Activated naive CD8-positive, alpha-beta T cell (primary cell): ENCODE results near the gene MAP2K5.

ENCODE experiments used
- H3K27ac Mint-ChIP-seq: one replicate; pipeline ENCODE4 v1.8.0; 2021; ENCODE audit warnings: mixed read lengths
- H3K27me3 Mint-ChIP-seq: one replicate; pipeline ENCODE4 v1.8.0; 2021; ENCODE audit warnings: mixed read lengths
- H3K36me3 Mint-ChIP-seq: one replicate; pipeline ENCODE4 v1.8.0; 2021; ENCODE audit warnings: mixed read lengths
- H3K4me1 Mint-ChIP-seq: one replicate; pipeline ENCODE4 v1.8.0; 2021; ENCODE audit warnings: low read depth, mixed read lengths
- H3K4me3 Mint-ChIP-seq: one replicate; pipeline ENCODE4 v1.8.0; 2021; ENCODE audit warnings: mild to moderate bottlenecking, mixed read lengths
- H3K9me3 Mint-ChIP-seq: one replicate; pipeline ENCODE4 v1.8.0; 2021; ENCODE audit warnings: low read depth, mixed read lengths

MAP2K5 gene

GRCh38 chr15:67719330-67719959, 176.9 kb downstream of the MAP2K5 start:
- Mint-ChIP-seq H3K4me1 (peaks cover 8% of the 10 kb centered on the region), H3K9me3 (no peaks in the 10 kb centered on the region), H3K27me3 (no peaks in the 10 kb centered on the region), H3K36me3 (peaks cover 6% of the 10 kb centered on the region), H3K4me3 (no peak overlapping the region), H3K27ac (no peak overlapping the region)

GRCh38 chr15:67720556-67721175, 178.2 kb downstream of the MAP2K5 start:
- Mint-ChIP-seq H3K27me3 (no peaks in the 10 kb centered on the region), H3K9me3 (no peaks in the 10 kb centered on the region), H3K4me3 (no peak overlapping the region), H3K36me3 (peaks cover 3% of the 10 kb centered on the region), H3K4me1 (peaks cover 18% of the 10 kb centered on the region), H3K27ac (no peak overlapping the region)

- H3K4me1 Mint-ChIP-seq = peaks cover 16% of the 10 kb centered on the region
Measured at GRCh38 chr15:67722030-67722817, 179.7 kb downstream of the MAP2K5 start.

GRCh38 chr15:67723294-67724024, 181.0 kb downstream of the MAP2K5 start:
- no peaks in the 10 kb centered on the region for H3K27me3 Mint-ChIP-seq
- no peaks in the 10 kb centered on the region for H3K9me3 Mint-ChIP-seq
- H3K36me3 Mint-ChIP-seq = peaks cover 6% of the 10 kb centered on the region
- no peak overlapping the region for H3K27ac Mint-ChIP-seq
- no peak overlapping the region for H3K4me3 Mint-ChIP-seq
- peaks cover 16% of the 10 kb centered on the region for H3K4me1 Mint-ChIP-seq

More at GRCh38 chr15:67722030-67722817, 179.7 kb downstream of the MAP2K5 start:
- Mint-ChIP-seq H3K9me3 (no peaks in the 10 kb centered on the region), H3K27ac (no peak overlapping the region), H3K4me3 (no peak overlapping the region), H3K36me3 (peaks cover 4% of the 10 kb centered on the region), H3K27me3 (no peaks in the 10 kb centered on the region)

- Mint-ChIP-seq H3K27ac (no peak overlapping the region), H3K4me3 (no peak overlapping the region), H3K36me3 (peaks cover 5% of the 10 kb centered on the region), H3K27me3 (no peaks in the 10 kb centered on the region), H3K4me1 (peaks cover 16% of the 10 kb centered on the region), H3K9me3 (no peaks in the 10 kb centered on the region)
Measured at GRCh38 chr15:67724691-67725375, 182.3 kb downstream of the MAP2K5 start.

- H3K4me1 Mint-ChIP-seq = peaks cover 12% of the 10 kb centered on the region
Measured at GRCh38 chr15:67730135-67730534, 187.6 kb downstream of the MAP2K5 start.

GRCh38 chr15:67731112-67731721, 188.7 kb downstream of the MAP2K5 start:
- Mint-ChIP-seq H3K4me3 (no peak overlapping the region), H3K36me3 (peaks cover 5% of the 10 kb centered on the region), H3K27me3 (no peaks in the 10 kb centered on the region), H3K27ac (no peak overlapping the region), H3K9me3 (no peaks in the 10 kb centered on the region), H3K4me1 (peaks cover 20% of the 10 kb centered on the region)

More at GRCh38 chr15:67730135-67730534, 187.6 kb downstream of the MAP2K5 start:
- no peaks in the 10 kb centered on the region for H3K27me3 Mint-ChIP-seq
- peaks cover 5% of the 10 kb centered on the region for H3K36me3 Mint-ChIP-seq
- H3K27ac Mint-ChIP-seq = no peak overlapping the region
- H3K9me3 Mint-ChIP-seq = no peaks in the 10 kb centered on the region
- no peak overlapping the region for H3K4me3 Mint-ChIP-seq

- no peaks in the 10 kb centered on the region for H3K9me3 Mint-ChIP-seq
- H3K36me3 Mint-ChIP-seq = peaks cover 5% of the 10 kb centered on the region
- no peak overlapping the region for H3K27ac Mint-ChIP-seq
- H3K27me3 Mint-ChIP-seq = no peaks in the 10 kb centered on the region
- no peak overlapping the region for H3K4me3 Mint-ChIP-seq
- H3K4me1 Mint-ChIP-seq = peaks cover 20% of the 10 kb centered on the region
Measured at GRCh38 chr15:67732164-67732563, 189.7 kb downstream of the MAP2K5 start.

GRCh38 chr15:67732671-67733374, 190.3 kb downstream of the MAP2K5 start:
- Mint-ChIP-seq H3K4me1 (peaks cover 20% of the 10 kb centered on the region), H3K36me3 (peaks cover 9% of the 10 kb centered on the region), H3K9me3 (no peaks in the 10 kb centered on the region), H3K4me3 (no peak overlapping the region), H3K27me3 (no peaks in the 10 kb centered on the region), H3K27ac (no peak overlapping the region)

GRCh38 chr15:67735896-67736295, 193.4 kb downstream of the MAP2K5 start:
- no peak overlapping the region for H3K27ac Mint-ChIP-seq
- H3K9me3 Mint-ChIP-seq = no peaks in the 10 kb centered on the region
- H3K4me3 Mint-ChIP-seq = no peak overlapping the region
- peaks cover 25% of the 10 kb centered on the region for H3K4me1 Mint-ChIP-seq
- H3K27me3 Mint-ChIP-seq = no peaks in the 10 kb centered on the region
- peaks cover 8% of the 10 kb centered on the region for H3K36me3 Mint-ChIP-seq

GRCh38 chr15:67736810-67737209, 194.3 kb downstream of the MAP2K5 start:
- H3K4me3 Mint-ChIP-seq = no peak overlapping the region
- no peaks in the 10 kb centered on the region for H3K27me3 Mint-ChIP-seq
- peaks cover 11% of the 10 kb centered on the region for H3K36me3 Mint-ChIP-seq
- no peak overlapping the region for H3K27ac Mint-ChIP-seq
- no peaks in the 10 kb centered on the region for H3K9me3 Mint-ChIP-seq
- H3K4me1 Mint-ChIP-seq = peaks cover 26% of the 10 kb centered on the region

GRCh38 chr15:67738056-67738455, 195.6 kb downstream of the MAP2K5 start:
- H3K9me3 Mint-ChIP-seq = no peaks in the 10 kb centered on the region
- no peak overlapping the region for H3K4me3 Mint-ChIP-seq
- H3K4me1 Mint-ChIP-seq = peaks cover 33% of the 10 kb centered on the region
- H3K27ac Mint-ChIP-seq = no peak overlapping the region
- H3K27me3 Mint-ChIP-seq = no peaks in the 10 kb centered on the region
- H3K36me3 Mint-ChIP-seq = peaks cover 11% of the 10 kb centered on the region

- Mint-ChIP-seq H3K27me3 (no peaks in the 10 kb centered on the region), H3K4me3 (no peak overlapping the region), H3K36me3 (peaks cover 11% of the 10 kb centered on the region), H3K9me3 (no peaks in the 10 kb centered on the region), H3K4me1 (peaks cover 50% of the 10 kb centered on the region), H3K27ac (no peak overlapping the region)
Measured at GRCh38 chr15:67740405-67740804, 197.9 kb downstream of the MAP2K5 start.
